Activated CD8-positive, alpha-beta memory T cell treated with anti-CD3 and anti-CD28 coated beads, Interleukin-2, amount 50 U/mL, for 24 hours (primary cell): ENCODE results near the gene PRKN.

Experiments
- DNase-seq: peaks from one replicate; pipeline ENCODE4 v3.0.0-alpha.2; 2020; ENCODE audit errors: extremely low read depth

The PRKN gene

GRCh38 chr6:161727083-161727833 lies 1000.3 kb downstream of the PRKN start:
- no peak for DNase-seq

GRCh38 chr6:161722394-161722793 lies 1005.2 kb downstream of the PRKN start:
- DNase-seq: no peak

- no peak for DNase-seq
Observed at GRCh38 chr6:161721511-161721910, 1006.1 kb downstream of the PRKN start.

- no peak for DNase-seq
Observed at GRCh38 chr6:161716176-161716575, 1011.4 kb downstream of the PRKN start.

DNA sequence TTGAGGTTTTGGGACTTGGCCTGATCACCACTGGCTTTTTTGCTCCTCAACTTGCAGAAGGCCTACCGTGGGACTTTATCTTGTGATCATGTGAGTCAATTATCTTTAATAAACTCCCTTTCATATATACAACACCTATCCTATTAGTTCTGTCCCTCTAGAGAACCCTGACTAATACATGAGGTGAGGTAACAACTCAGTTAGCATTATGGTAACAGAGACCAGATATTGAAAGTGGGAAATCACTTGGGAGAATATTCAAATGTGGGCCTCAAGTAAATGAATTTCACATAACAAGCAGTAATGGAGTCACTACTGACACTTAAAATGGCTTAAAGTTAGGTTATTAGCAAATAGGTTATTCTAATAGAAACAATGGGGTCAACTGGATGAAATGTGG lies 1015.6 kb downstream of the PRKN start:
- DNase-seq: no peak

DNA sequence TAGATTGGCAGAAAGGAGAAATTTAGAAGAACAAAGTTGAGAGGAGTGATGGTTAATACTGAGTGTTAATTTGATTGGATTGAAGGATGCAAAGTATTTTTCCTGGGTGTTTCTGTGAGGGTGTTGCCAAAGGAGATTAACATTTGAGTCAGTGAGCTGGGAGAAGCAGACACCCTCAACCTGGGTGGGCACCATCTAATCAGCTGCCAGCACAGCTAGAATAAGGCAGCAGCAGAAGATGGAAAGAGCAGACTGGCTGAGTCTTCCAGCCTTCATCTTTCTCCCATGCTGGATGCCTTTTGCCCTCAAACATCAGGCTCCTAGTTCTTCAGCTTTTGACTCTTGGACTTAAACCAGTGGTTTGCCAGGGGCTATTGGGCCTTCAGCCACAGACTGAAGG lies 1016.1 kb downstream of the PRKN start:
- DNase-seq: no peak

DNA sequence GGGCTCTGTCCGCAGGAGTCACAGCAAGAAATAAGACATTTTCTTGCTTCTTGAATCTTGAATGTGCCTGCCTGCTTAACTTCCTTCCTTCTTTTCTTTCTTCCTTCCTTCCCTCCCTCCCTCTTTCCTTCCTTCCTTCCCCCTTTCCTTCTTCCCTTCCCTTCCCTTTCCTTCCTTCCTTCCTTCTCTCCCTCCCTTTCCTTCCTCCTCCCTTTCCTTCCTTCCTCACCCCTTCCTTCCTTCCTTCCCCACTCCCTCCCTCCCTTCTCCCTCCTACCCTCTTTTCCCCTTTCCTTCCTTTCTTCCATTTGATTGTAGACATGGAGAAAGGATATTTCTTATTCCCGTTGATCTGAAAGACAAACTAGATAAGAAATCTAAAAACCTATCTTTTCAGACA lies 1016.9 kb downstream of the PRKN start:
- DNase-seq: no peak

DNA sequence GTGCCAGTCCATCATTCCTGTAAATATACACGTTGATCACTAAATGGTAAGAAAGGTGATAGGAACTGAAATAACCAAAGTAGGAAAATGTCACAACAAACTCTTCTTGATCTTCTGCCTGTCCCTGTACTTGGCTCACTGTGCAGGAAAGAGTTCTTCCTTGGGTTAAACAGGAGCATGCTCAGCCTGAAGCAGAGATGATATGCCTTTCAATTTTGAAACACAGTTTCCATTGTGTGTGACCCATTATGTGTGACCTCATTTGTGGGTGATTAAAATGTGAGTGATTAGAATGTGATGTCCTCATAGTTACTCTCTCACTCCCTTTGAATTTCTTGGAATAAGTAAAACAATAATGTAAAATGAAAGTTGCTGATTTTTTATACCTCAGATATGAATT lies 1026.5 kb downstream of the PRKN start:
- DNase-seq: no peak

DNA sequence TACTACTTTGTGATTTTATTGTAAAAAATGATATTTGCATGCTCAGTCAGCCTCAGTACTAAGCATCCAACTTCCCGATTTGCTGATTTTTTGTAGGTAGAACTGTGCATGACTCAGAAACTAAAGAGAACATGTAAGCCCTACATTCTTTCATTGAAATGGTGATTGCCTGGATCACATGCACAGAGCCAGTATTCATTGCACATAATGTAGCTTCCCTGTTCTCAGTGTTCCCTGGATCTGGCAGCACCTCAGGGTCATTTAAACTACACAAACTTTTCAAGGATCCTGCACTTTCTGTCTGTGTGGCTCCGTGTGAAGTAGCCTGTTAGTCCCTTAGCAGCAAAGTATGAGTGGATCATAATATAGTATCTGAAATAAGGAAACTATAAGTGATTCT lies 1030.8 kb downstream of the PRKN start:
- DNase-seq: no peak

DNA sequence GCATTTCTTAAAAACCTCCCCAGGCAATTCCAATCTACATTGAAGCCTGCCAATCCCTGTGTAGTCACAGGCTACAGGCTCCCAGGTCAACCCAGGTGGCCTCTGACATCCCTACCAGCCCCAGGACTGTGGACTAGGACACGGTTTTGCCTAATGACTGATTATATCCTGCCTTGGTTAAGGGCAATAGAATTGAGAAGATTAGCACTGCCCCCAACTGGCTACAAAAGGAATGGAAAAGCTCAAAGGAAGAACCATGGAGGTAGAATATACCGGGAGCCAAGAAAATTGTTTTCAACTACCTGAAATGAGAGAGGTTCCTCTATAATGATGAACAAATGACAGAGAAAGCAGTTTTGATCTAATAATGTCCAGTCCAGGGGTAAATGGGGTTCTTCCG lies 1032.6 kb downstream of the PRKN start:
- DNase-seq: no peak

DNA sequence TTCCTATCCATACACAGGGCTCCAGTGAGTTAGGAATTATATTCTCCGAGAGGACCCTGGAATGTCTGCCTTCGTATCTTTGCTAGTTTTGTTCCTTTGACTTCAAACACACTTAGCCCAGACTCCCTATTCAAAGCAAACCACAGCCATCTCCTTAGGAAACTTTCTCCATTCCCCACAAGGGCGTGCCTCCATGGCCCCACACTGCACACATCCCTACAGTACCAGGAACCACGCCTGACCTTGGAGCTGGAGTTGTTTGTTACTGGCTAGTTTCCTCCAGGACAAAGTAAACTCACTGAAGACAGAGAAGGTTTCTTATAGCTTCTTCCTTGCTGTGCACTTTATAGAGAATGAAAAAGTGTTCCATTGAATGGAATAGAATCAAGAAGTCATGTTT lies 1040.9 kb downstream of the PRKN start:
- no peak for DNase-seq

DNA sequence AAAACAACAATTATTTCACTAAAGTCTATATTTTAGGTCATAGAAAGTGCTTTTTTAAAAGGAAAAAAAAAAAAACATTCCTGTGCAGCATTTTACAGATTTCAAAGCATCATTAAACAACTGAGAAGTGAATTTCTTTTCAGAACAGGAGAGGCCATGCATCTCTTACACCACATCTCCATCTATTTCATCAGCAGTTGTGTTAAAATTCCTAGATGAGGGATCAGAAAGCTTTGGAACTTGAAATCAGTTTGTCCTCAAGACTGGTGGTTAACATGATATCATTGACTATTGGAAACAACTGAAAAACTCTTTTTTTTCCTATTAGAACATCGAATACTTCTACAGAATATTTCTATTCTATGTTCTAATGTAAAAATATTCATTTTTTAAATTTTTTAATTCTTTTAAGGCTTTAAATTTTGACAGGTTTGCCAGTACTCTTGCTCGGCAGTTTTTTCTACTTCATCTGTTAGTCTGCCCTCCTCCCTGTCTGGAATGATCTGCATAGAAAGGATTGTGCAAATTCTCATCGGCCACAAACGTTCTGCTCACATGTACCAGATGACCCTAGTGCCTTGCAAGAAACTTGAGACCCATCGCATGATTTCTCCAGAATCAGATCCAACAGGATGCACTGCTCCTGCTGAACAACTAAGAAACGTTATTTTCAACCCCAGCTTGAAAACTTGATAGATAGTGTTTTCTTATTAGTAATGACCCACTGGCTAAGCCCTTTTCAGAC lies 1042.7 kb downstream of the PRKN start:
- DNase-seq: no peak

- DNase-seq: no peak
Observed at GRCh38 chr6:161683400-161683799, 1044.2 kb downstream of the PRKN start.

GRCh38 chr6:161682982-161683381 lies 1044.6 kb downstream of the PRKN start:
- no peak for DNase-seq

DNA sequence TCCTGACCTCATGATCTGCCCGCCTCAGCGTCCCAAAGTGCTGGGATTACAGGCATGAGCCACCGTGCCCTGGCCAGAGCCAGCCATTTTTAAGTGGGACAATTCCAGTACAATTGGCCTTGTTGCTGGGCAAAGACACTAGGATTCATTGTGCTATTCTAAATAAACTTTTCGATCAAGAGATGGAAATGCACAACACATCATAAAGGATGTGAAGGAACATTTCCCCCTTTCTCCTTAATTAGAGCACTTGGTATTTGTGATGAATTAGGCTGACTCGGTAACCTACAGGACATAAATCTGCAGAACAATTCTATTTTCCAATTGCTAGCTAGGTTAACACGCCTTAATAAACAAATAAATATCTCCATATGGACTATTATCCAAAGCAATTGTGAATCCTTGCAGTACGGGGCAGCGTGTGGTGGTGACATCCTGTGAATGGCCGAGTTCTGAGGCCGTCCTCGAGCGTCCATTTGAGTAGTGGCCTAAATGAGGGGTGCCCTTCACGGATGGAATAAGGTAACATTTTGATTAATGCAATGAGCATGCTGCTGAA lies 1047.5 kb downstream of the PRKN start:
- DNase-seq: no peak

DNA sequence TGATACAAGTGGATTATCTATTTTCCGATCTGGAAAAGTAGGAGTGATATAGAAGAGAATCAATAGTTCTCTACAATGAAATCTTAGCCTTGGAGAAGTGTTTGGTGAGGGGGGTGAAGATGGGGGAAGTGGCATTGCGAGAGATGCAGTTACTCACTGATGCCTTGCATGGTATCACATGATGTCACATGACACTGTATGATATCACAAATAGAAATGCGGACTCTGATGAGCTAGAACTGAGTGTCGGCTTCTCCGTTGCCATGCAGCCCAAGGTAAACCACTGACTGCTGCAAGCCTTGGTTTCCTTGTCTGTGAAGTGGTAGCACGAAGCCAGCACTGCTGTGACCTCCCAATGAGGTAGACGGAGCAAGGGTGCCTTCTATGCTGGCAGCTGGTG lies 1050.4 kb downstream of the PRKN start:
- no peak for DNase-seq

DNA sequence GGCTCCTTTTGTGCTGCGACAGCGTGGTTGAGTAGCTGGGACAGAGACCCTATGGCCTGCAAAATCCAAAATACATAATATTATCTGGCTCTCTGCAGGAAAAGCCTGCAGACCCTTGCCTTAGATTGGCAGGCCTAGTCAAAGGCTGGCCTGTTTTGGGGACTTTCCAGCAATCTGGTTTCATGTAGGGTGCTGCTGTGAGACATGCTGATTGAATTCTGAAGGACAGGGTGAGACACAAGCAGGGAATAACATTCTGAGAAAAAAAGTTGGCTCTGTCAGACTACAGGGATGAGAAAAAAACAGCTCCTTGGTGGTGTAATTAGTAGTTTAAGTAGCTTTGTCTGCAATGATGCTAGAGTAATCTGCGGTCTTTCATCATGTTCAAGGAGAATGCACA lies 1051.0 kb downstream of the PRKN start:
- DNase-seq: no peak

- DNase-seq: no peak
Observed at GRCh38 chr6:161674930-161675682, 1052.5 kb downstream of the PRKN start.

GRCh38 chr6:161673026-161673425 lies 1054.5 kb downstream of the PRKN start:
- DNase-seq: no peak

GRCh38 chr6:161671117-161671516 lies 1056.4 kb downstream of the PRKN start:
- no peak for DNase-seq

DNA sequence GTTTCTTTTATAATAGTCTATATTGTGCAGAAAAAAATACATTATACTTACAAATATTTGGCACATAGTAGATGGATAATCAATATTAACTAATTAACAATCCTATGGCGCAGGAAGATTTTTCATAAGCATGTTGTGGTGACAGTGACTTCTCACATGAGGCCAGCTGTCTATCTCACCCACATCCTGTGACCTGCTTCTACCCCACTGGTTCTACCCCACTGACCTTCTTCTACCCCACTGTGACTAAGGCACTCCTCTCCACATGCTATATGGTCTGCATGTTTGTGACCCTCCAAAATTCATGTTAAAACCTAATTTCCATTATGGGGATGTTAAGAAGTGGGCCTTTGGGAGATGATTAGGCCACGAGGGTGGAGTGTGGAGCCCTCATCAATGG lies 1058.9 kb downstream of the PRKN start:
- DNase-seq: no peak

DNA sequence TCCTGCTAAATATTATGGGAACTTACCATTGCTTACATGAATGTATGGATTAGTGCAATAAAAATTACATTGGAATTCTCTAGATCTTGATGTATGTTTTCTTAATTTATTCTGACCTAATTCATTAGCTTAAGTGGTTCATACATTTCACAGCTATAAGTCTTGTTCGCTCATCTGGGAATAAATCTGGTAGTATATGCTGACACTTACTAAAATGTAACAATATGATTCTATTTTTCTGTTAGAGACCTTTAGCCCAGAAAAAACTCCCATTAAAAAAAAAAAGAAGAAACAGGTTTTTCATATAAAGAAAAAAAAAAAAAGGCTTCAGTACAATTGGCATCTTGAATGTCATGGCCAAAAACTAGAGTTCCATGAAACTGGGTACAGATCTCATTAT lies 1059.6 kb downstream of the PRKN start:
- DNase-seq: no peak
